ENCODE results near the gene CEP97.

GRCh38 chr3:101758224-101758623 is 33.8 kb downstream of the CEP97 start:
- TF ChIP-seq CTCF (IDR thresholded peaks at IDR 0.05) (no peak), EP300 (IDR thresholded peaks at IDR 0.05) (no peak), POLR2AphosphoS5 (IDR thresholded peaks at IDR 0.05) (no peak)
